ENCODE measurements around the gene KIF16B. TPM values are rescaled to one million over a fixed set of nuclear protein-coding genes. Genes with fewer than 3 reads are reported as not detected.

Gene KIF16B
- total and polyA plus RNA-seq, 9 of the 15 experiments (the other 6 are each of a cell fraction or from before 2014, with no cell fraction given), result 1.00 to 10.6 (median 8.5) TPM

GRCh38 chr20:16472045-16472872, 101.0 kb downstream of the KIF16B start:
- in situ Hi-C loops (cut with MboI) (no loop called here), intact Hi-C loops (cut with micrococcal nuclease) (loop anchor here (10.0 kb wide), 1 partner anchor 207 kb away; no protein-coding TSS in a partner anchor)
- DNase-seq (ENCODE audit: extremely low read depth in 1 of 4, low spot score in 3 of 4) (peak; percentile 20 to 79 (median 46)), FAIRE-seq (peak; percentile 92), ATAC-seq (peak; percentile 91)
- Histone ChIP-seq H2AFZ (ENCODE audit: low read depth, low read length) (peak overlapping the region; percentile 71), H3K27me3 (ENCODE audit: control insufficient read depth in 2 of 2, insufficient read depth in 2 of 2, low read length in 2 of 2) (no peaks in the 10 kb centered on the region), H3K9me1 (ENCODE audit: control insufficient read depth, insufficient read depth, low read length) (no peaks in the 10 kb centered on the region), H3K4me2 (ENCODE audit: insufficient read depth, low read length) (peak overlapping the region; percentile 51), H3K9me3 (replicated peaks; ENCODE audit: control insufficient read depth, insufficient read depth, low read depth, low read length) (no peaks in the 10 kb centered on the region), H3K36me3 (ENCODE audit: control insufficient read depth, insufficient read depth, low read length) (no peaks in the 10 kb centered on the region), H3K27ac (ENCODE audit: extremely low read depth, low read depth, low read length) (peak overlapping the region; percentile 88), H3K79me2 (ENCODE audit: control insufficient read depth, insufficient read depth, low read length) (no peaks in the 10 kb centered on the region), H4K20me1 (replicated peaks; ENCODE audit: control insufficient read depth, insufficient read depth, low read length) (no peaks in the 10 kb centered on the region), H3K9ac (ENCODE audit: insufficient read depth in 1 of 2, low read depth in 2 of 2, low read length in 2 of 2) (peak overlapping the region in 1 of 2 experiments; percentile 43; a peak in 2 of 4 replicates), H3K4me1 (replicated peaks in 1 of 2; ENCODE audit: control insufficient read depth in 2 of 2, insufficient read depth in 2 of 2, low read length in 2 of 2) (peaks cover 0 to 18% of the 10 kb centered on the region in 2 experiments; a peak in 2 of 5 replicates), H3K4me3 (no peak overlapping the region)
- BruUV-seq (replicated peaks), result no TSS peak
- CTCF ChIA-PET (ENCODE audit: low intra/inter-chr PET ratio), result no interaction called here
- 3% methylated on average over 11 of the region's 12 CpGs for WGBS (ENCODE audit: insufficient coverage, low coverage, missing lambda C conversion rate)
- POLR2A ChIA-PET, result interaction anchor here (0.5 to 1.5 kb wide), 2 partner anchors 10 to 208 kb away, joined by 3 read pairs; no protein-coding TSS in a partner anchor
- TF ChIP-seq BACH1 (tag; IDR thresholded peaks at IDR 0.05), result no peak
- TF ChIP-seq ARNT (IDR thresholded peaks at IDR 0.05), result no peak
- TF ChIP-seq FOXM1 (IDR thresholded peaks at IDR 0.05; ENCODE audit: low read depth), result no peak
- TF ChIP-seq FOXM1 (CRISPR knock-in tag; IDR thresholded peaks at IDR 0.05; ENCODE audit: low read depth), result no peak
- TF ChIP-seq BHLHE40 (IDR thresholded peaks at IDR 0.05; ENCODE audit: low read length), result no peak
- TF ChIP-seq VEZF1 (CRISPR knock-in tag; IDR thresholded peaks at IDR 0.05), result peak; percentile 45; the same call in 1 of the 2 replicates
- peak; percentile 43; the same call in 1 of the 2 replicates for TF ChIP-seq EP400 (IDR thresholded peaks at IDR 0.05)
- no peak for TF ChIP-seq ZBED1 (IDR thresholded peaks at IDR 0.05)
- TF ChIP-seq CXXC5 (CRISPR knock-in tag; IDR thresholded peaks at IDR 0.05), result peak; percentile 25; the same call in 1 of the 2 replicates
- TF ChIP-seq, protein P1, sequence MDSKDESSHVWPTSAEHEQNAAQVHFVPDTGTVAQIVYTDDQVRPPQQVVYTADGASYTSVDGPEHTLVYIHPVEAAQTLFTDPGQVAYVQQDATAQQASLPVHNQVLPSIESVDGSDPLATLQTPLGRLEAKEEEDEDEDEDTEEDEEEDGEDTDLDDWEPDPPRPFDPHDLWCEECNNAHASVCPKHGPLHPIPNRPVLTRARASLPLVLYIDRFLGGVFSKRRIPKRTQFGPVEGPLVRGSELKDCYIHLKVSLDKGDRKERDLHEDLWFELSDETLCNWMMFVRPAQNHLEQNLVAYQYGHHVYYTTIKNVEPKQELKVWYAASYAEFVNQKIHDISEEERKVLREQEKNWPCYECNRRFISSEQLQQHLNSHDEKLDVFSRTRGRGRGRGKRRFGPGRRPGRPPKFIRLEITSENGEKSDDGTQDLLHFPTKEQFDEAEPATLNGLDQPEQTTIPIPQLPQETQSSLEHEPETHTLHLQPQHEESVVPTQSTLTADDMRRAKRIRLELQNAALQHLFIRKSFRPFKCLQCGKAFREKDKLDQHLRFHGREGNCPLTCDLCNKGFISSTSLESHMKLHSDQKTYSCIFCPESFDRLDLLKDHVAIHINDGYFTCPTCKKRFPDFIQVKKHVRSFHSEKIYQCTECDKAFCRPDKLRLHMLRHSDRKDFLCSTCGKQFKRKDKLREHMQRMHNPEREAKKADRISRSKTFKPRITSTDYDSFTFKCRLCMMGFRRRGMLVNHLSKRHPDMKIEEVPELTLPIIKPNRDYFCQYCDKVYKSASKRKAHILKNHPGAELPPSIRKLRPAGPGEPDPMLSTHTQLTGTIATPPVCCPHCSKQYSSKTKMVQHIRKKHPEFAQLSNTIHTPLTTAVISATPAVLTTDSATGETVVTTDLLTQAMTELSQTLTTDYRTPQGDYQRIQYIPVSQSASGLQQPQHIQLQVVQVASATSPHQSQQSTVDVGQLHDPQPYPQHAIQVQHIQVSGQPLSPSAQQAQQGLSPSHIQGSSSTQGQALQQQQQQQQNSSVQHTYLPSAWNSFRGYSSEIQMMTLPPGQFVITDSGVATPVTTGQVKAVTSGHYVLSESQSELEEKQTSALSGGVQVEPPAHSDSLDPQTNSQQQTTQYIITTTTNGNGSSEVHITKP (IDR thresholded peaks at IDR 0.05; ENCODE audit: partially characterized antibody), result no peak
- TF ChIP-seq JUND (IDR thresholded peaks at IDR 0.05; ENCODE audit: borderline replicate concordance, low read depth, low read length), result peak; percentile 97
- peak; percentile 92 for TF ChIP-seq JUND (tag; IDR thresholded peaks at IDR 0.05; ENCODE audit: borderline replicate concordance, low read depth, low read length)
- no peak for TF ChIP-seq KAT8 (IDR thresholded peaks at IDR 0.05; ENCODE audit: low read depth)
- TF ChIP-seq, protein P2, sequence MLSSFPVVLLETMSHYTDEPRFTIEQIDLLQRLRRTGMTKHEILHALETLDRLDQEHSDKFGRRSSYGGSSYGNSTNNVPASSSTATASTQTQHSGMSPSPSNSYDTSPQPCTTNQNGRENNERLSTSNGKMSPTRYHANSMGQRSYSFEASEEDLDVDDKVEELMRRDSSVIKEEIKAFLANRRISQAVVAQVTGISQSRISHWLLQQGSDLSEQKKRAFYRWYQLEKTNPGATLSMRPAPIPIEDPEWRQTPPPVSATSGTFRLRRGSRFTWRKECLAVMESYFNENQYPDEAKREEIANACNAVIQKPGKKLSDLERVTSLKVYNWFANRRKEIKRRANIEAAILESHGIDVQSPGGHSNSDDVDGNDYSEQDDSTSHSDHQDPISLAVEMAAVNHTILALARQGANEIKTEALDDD (IDR thresholded peaks at IDR 0.05), result peak; percentile 18; the same call in 1 of the 2 replicates
- TF ChIP-seq PPARD (CRISPR knock-in tag; IDR thresholded peaks at IDR 0.05), result no peak
- no peak for TF ChIP-seq MIER1 (IDR thresholded peaks at IDR 0.05; ENCODE audit: low read depth)
- peak; percentile 41 for TF ChIP-seq FOS (IDR thresholded peaks at IDR 0.05; ENCODE audit: extremely low read depth, insufficient read length)
